HCT116 (cell line): ENCODE results near the gene GSTO1. TPM values are rescaled to one million over a fixed set of nuclear protein-coding genes. Genes with fewer than 3 reads are reported as not detected.

ENCODE experiments used
- ATAC-seq: fragments of 200-7000 bp; cut with Tn5 transposase; 2 replicates; pipeline ENCODE4 v1.9.1; 2020; ENCODE audit warnings: mild to moderate bottlenecking, moderate library complexity
- BruUV-seq: library from RNA; stranded (reverse); fragments of 400-500 nt; replicated peaks from 2 replicates; lab custom pipeline; 2021; lab: Mats Ljungman, UMichigan
- CTCF ChIA-PET: fragments of 300-600 bp; sonication (Branson Sonifier 250); formaldehyde crosslinking; loops from one replicate; lab custom pipeline; 2021; ENCODE audit warnings: antibody characterized with exemption; lab: Charles Lee
- POLR2A ChIA-PET: fragments of 300-600, 350-600 bp; sonication (Branson Sonifier 250); formaldehyde crosslinking; loops from one replicate; lab custom pipeline; 2021; ENCODE audit warnings: antibody characterized with exemption; lab: Charles Lee
- RAD21 ChIA-PET, 2 experiments: fragments of 300-600 bp; sonication (Branson Sonifier 250); formaldehyde crosslinking; loops; one replicate each; lab custom pipeline; 2023; ENCODE audit warnings: low total read pairs in 2 of 2; ENCODE audit not compliant: uncharacterized antibody in 2 of 2, unreplicated experiment in 2 of 2, low non-redundant PET in 1 of 2; lab: Charles Lee
- DNase-seq: peaks from one replicate; pipeline ENCODE4 v3.0.0-alpha.2; 2010; ENCODE audit warnings: low read depth, low spot score
- H2AFZ ChIP-seq: fragments of 200-600 bp; shearing (Covaris generic), sonication (generic); 2 replicates; pipeline ENCODE4 v1.6.1; 2017; ENCODE audit warnings: low read depth, mixed run types, mixed read lengths, antibody characterized with exemption, low read length; ENCODE audit not compliant: poor library complexity, severe bottlenecking
- H3K27ac ChIP-seq: 2 replicates; pipeline ENCODE4 v1.5.1; 2012; ENCODE audit warnings: low read depth, low read length
- H3K27me3 ChIP-seq: fragments of 200-600 bp; sonication (generic); 2 replicates; pipeline ENCODE4 v1.6.1; 2016; ENCODE audit warnings: mixed run types, low read length, mixed read lengths; ENCODE audit not compliant: insufficient read depth
- H3K36me3 ChIP-seq, 2 experiments: fragments of 200-500 bp in 1 of 2; fragments of 200-600 bp in 1 of 2; sonication (Bioruptor generic) in 1 of 2; sonication (generic) in 1 of 2; 2 replicates each; pipeline versions ENCODE4 v1.5.1 to v1.6.1; 2014 to 2016; ENCODE audit warnings: low read length in 2 of 2, inconsistent platforms in 1 of 2, mixed read lengths in 1 of 2, mixed run types in 1 of 2; ENCODE audit not compliant: insufficient read depth in 2 of 2, control insufficient read depth in 1 of 2
- H3K4me1 ChIP-seq, 2 experiments: fragments of 200-600 bp in 1 of 2; sonication (generic) in 1 of 2; 2 replicates each; pipeline versions ENCODE4 v1.5.1 to v1.6.1; 2012 to 2017; ENCODE audit warnings: low read length in 2 of 2, inconsistent platforms in 1 of 2, mild to moderate bottlenecking in 1 of 2, mixed read lengths in 1 of 2, mixed run types in 1 of 2, moderate library complexity in 1 of 2; ENCODE audit not compliant: insufficient read depth in 2 of 2, control insufficient read depth in 1 of 2
- H3K4me2 ChIP-seq: fragments of 200-600 bp; sonication (generic); 2 replicates; pipeline ENCODE4 v1.6.1; 2017; ENCODE audit warnings: mixed run types, low read length, mixed read lengths
- H3K4me3 ChIP-seq, 2 experiments: fragments of 200-600 bp in 1 of 2; sonication (generic) in 1 of 2; replicated peaks in 1 of 2; 2 replicates each; pipeline ENCODE4 v1.5.1; 2011 to 2016; ENCODE audit warnings: low read length in 2 of 2, control low read depth in 1 of 2, low read depth in 1 of 2, mild to moderate bottlenecking in 1 of 2, mixed read lengths in 1 of 2, mixed run types in 1 of 2
- H3K79me2 ChIP-seq: fragments of 200-600 bp; sonication (generic); 2 replicates; pipeline ENCODE4 v1.6.1; 2017; ENCODE audit warnings: mild to moderate bottlenecking, mixed run types, low read length, moderate library complexity, mixed read lengths; ENCODE audit not compliant: insufficient read depth
- H3K9ac ChIP-seq: fragments of 200-600 bp; sonication (generic); 2 replicates; pipeline ENCODE4 v1.6.1; 2016; ENCODE audit warnings: low read length, mixed read lengths
- H3K9me2 ChIP-seq: fragments of 200-600 bp; sonication (generic), shearing (Covaris generic); 2 replicates; pipeline ENCODE4 v1.6.1; 2017; ENCODE audit warnings: mixed run types, mild to moderate bottlenecking, moderate library complexity; ENCODE audit not compliant: insufficient read depth
- H3K9me3 ChIP-seq, 2 experiments: fragments of 200-500 bp in 1 of 2; fragments of 200-600 bp in 1 of 2; sonication (Bioruptor generic) in 1 of 2; sonication (generic) in 1 of 2; 2 replicates each; pipeline ENCODE4 v1.6.1; 2014 to 2017; ENCODE audit warnings: low read length in 2 of 2, mixed read lengths in 2 of 2, inconsistent platforms in 1 of 2, low read depth in 1 of 2, mild to moderate bottlenecking in 1 of 2, mixed run types in 1 of 2, moderate library complexity in 1 of 2; ENCODE audit not compliant: control insufficient read depth in 1 of 2, insufficient read depth in 1 of 2
- H4K20me1 ChIP-seq: fragments of 200-600 bp; sonication (generic), shearing (Covaris generic); 2 replicates; pipeline ENCODE4 v1.6.1; 2017; ENCODE audit warnings: mixed run types, mild to moderate bottlenecking, moderate library complexity; ENCODE audit not compliant: insufficient read depth
- ATF3 ChIP-seq: IDR thresholded peaks from 2 replicates; pipeline ENCODE4 v1.6.1; 2012
- EGR1 ChIP-seq: IDR thresholded peaks from 2 replicates; pipeline ENCODE4 v1.6.1; 2012; ENCODE audit warnings: low read depth
- ELF1 ChIP-seq: IDR thresholded peaks from 2 replicates; pipeline ENCODE4 v1.6.1; 2012; ENCODE audit warnings: low read depth, borderline replicate concordance
- JUND ChIP-seq: IDR thresholded peaks from 2 replicates; pipeline ENCODE4 v1.6.1; 2012
- POLR2AphosphoS5 ChIP-seq: IDR thresholded peaks from 2 replicates; pipeline ENCODE4 v1.6.1; 2011; ENCODE audit warnings: mild to moderate bottlenecking, low read depth, low read length, moderate library complexity
- RAD21 ChIP-seq: IDR thresholded peaks from 2 replicates; pipeline ENCODE4 v1.6.1; 2012; ENCODE audit warnings: low read depth, mild to moderate bottlenecking
- REST ChIP-seq: IDR thresholded peaks from 2 replicates; pipeline ENCODE4 v1.6.1; 2012; ENCODE audit warnings: low read depth
- YY1 ChIP-seq: IDR thresholded peaks from 2 replicates; pipeline ENCODE4 v1.6.1; 2011; ENCODE audit warnings: low read length, low read depth, moderate library complexity, mild to moderate bottlenecking; ENCODE audit not compliant: insufficient replicate concordance; ENCODE audit errors: extremely low read depth
- ZFX ChIP-seq: fragments of 450-650 bp; IDR thresholded peaks from 2 replicates; pipeline ENCODE4 v1.6.1; 2017
- intact Hi-C: fragments of 100-400 bp; cut with micrococcal nuclease; formaldehyde crosslinking; loops from 2 replicates; pipeline ENCODE4 v1.10.0; 2022
- total RNA-seq: library from RNA; stranded (reverse); gene quantifications from one replicate; pipeline ENCODE4 v1.2.1, GENCODE V29; 2021; ENCODE audit not compliant: unreplicated experiment

GSTO1 gene
- total RNA-seq, 1 experiment from 2014 or later: 179 TPM

- H3K36me3 ChIP-seq: peaks cover 1 to 4% of the 10 kb centered on the region in 2 experiments; a peak in 2 of 4 replicates
- no peak overlapping the region for H3K27ac ChIP-seq
- H3K4me2 ChIP-seq: no peak overlapping the region
- no peak overlapping the region for H3K9ac ChIP-seq
- H4K20me1 ChIP-seq: no peaks in the 10 kb centered on the region
- H3K4me3 ChIP-seq: no peak overlapping the region
- DNase-seq (no peak), ATAC-seq (no peak)
- intact Hi-C loops: no loop called here
- ChIA-PET CTCF (interaction anchor here (1.1 to 3.9 kb wide), 6 partner anchors 14 to 315 kb away, joined by 3 to 25 read pairs (median 6); partner anchors contain the start of gene CFAP58), POLR2A (no interaction called here)
- no TSS peak for BruUV-seq
- no peak for TF ChIP-seq YY1
- TF ChIP-seq JUND: no peak
- no peak for TF ChIP-seq ATF3
- TF ChIP-seq ELF1: no peak
- no peak for TF ChIP-seq RAD21
- no peak for TF ChIP-seq ZFX
- no peak for TF ChIP-seq EGR1
- TF ChIP-seq POLR2AphosphoS5: no peak; the same call in none of the 2 replicates
- no peak for TF ChIP-seq REST
- TF ChIP-seq, all 23 proteins: peak for 0
- RAD21 ChIA-PET: interaction anchor here in 1 of 2 experiments (2.2 kb wide), 1 partner anchor 46 kb away, joined by 4 read pairs; the partner anchor contains the start of gene CFAP58
- Histone ChIP-seq H2AFZ (no peak overlapping the region), H3K27me3 (no peaks in the 10 kb centered on the region), H3K79me2 (no peaks in the 10 kb centered on the region; the same call in 1 of the 2 replicates), H3K9me3 (no peaks in the 10 kb centered on the region), H3K9me2 (no peaks in the 10 kb centered on the region), H3K4me1 (peaks cover 0 to 5% of the 10 kb centered on the region in 2 experiments; a peak in 1 of 4 replicates)
Observed at GRCh38 chr10:104307576-104308438, 53.1 kb downstream of the GSTO1 start.
